SK-N-SH (cell line): ENCODE data around the gene TMEM131L. TPM values are rescaled to one million over a fixed set of nuclear protein-coding genes. Genes with fewer than 3 reads are reported as not detected.

Experiments used
- CTCF ChIA-PET: fragments of 300-600, 350-600 bp; formaldehyde crosslinking; extraction: SDS; loops from one replicate; lab custom pipeline; 2021; lab: Yijun Ruan, JAX
- POLR2A ChIA-PET: fragments of 350-600 bp; sonication (Branson Sonifier 250); formaldehyde crosslinking; extraction: SDS; loops from one replicate; lab custom pipeline; 2020; ENCODE audit warnings: antibody characterized with exemption, inconsistent platforms; lab: Yijun Ruan, JAX
- DNase-seq: peaks from one replicate; pipeline ENCODE4 v3.0.0; 2012
- H2AFZ ChIP-seq: fragments of 200-600 bp; sonication (generic); 2 replicates; pipeline ENCODE4 v1.8.1; 2016; ENCODE audit warnings: antibody characterized with exemption, mild to moderate bottlenecking, low read depth
- H3F3A ChIP-seq: fragments of 200-600 bp; sonication (generic); replicated peaks from 2 replicates; pipeline ENCODE3; 2016; ENCODE audit warnings: antibody characterized with exemption, mild to moderate bottlenecking; ENCODE audit not compliant: insufficient read depth
- H3K27ac ChIP-seq, 2 experiments: fragments of 200-500 bp in 1 of 2; fragments of 200-600 bp in 1 of 2; sonication (Bioruptor generic) in 1 of 2; sonication (generic), shearing (Covaris generic) in 1 of 2; 2 replicates each; pipeline versions ENCODE4 v1.5.1 to v1.6.1; 2014 to 2016; ENCODE audit warnings: low read depth in 2 of 2, inconsistent platforms in 1 of 2, low read length in 1 of 2, mild to moderate bottlenecking in 1 of 2, mixed read lengths in 1 of 2
- H3K27me3 ChIP-seq: fragments of 200-600 bp; sonication (generic), shearing (Covaris generic); 2 replicates; pipeline ENCODE4 v1.6.1; 2016; ENCODE audit warnings: mixed run types; ENCODE audit not compliant: insufficient read depth
- H3K36me3 ChIP-seq, 2 experiments: fragments of 200-500 bp in 1 of 2; fragments of 200-600 bp in 1 of 2; sonication (Bioruptor generic) in 1 of 2; sonication (generic) in 1 of 2; replicated peaks in 1 of 2; 2 replicates each; pipeline versions ENCODE3 to v1.5.1; 2014 to 2016; ENCODE audit warnings: low read length in 1 of 2, mild to moderate bottlenecking in 1 of 2; ENCODE audit not compliant: insufficient read depth in 2 of 2, control insufficient read depth in 1 of 2
- H3K4me1 ChIP-seq, 2 experiments: fragments of 200-500 bp in 1 of 2; fragments of 200-600 bp in 1 of 2; sonication (Bioruptor generic) in 1 of 2; sonication (generic), shearing (Covaris generic) in 1 of 2; 2 replicates each; pipeline versions ENCODE4 v1.5.1 to v1.6.1; 2014 to 2016; ENCODE audit warnings: low read depth in 1 of 2, low read length in 1 of 2, mixed run types in 1 of 2; ENCODE audit not compliant: insufficient read depth in 2 of 2, control insufficient read depth in 1 of 2
- H3K4me2 ChIP-seq: fragments of 200-600 bp; sonication (generic), shearing (Covaris generic); 2 replicates; pipeline ENCODE4 v1.6.1; 2017; ENCODE audit warnings: mixed run types
- H3K4me3 ChIP-seq, 2 experiments: fragments of 200-500 bp in 1 of 2; fragments of 200-600 bp in 1 of 2; sonication (Bioruptor generic) in 1 of 2; sonication (generic), shearing (Covaris generic) in 1 of 2; 2 replicates each; pipeline versions ENCODE4 v1.5.1 to v1.8.1; 2014 to 2016; ENCODE audit warnings: low read depth in 2 of 2, inconsistent platforms in 1 of 2, low read length in 1 of 2, mild to moderate bottlenecking in 1 of 2, mixed read lengths in 1 of 2, moderate library complexity in 1 of 2
- H3K79me2 ChIP-seq: fragments of 200-600 bp; sonication (generic); 2 replicates; pipeline ENCODE4 v1.8.1; 2017; ENCODE audit warnings: mild to moderate bottlenecking; ENCODE audit not compliant: insufficient read depth
- H3K9ac ChIP-seq: fragments of 200-600 bp; sonication (generic); 2 replicates; pipeline ENCODE4 v1.6.1; 2017; ENCODE audit warnings: mixed run types
- H3K9me2 ChIP-seq: fragments of 200-600 bp; sonication (generic); 2 replicates; pipeline ENCODE4 v1.6.1; 2017; ENCODE audit warnings: mixed run types
- H3K9me3 ChIP-seq: fragments of 200-600 bp; sonication (generic); 2 replicates; pipeline ENCODE4 v1.6.1; 2017; ENCODE audit warnings: mixed run types, mild to moderate bottlenecking, moderate library complexity
- H4K20me1 ChIP-seq: fragments of 200-600 bp; sonication (generic); 2 replicates; pipeline ENCODE4 v1.6.1; 2017; ENCODE audit warnings: mild to moderate bottlenecking, mixed run types; ENCODE audit not compliant: insufficient read depth
- CHD2 ChIP-seq: fragments of 150-350 bp; IDR thresholded peaks from 2 replicates; pipeline ENCODE4 v1.6.1; 2018; ENCODE audit warnings: low read length; ENCODE audit not compliant: partially characterized antibody
- ELF1 ChIP-seq: IDR thresholded peaks from 2 replicates; pipeline ENCODE4 v1.4.0; 2012
- EZH2phosphoT487 ChIP-seq: fragments of 200-600 bp; sonication (generic); IDR thresholded peaks from 2 replicates; pipeline ENCODE4 v1.6.1; 2017; ENCODE audit warnings: low read depth, mixed run types, mild to moderate bottlenecking, antibody characterized with exemption, moderate library complexity, borderline replicate concordance
- FOSL2 ChIP-seq: IDR thresholded peaks from 2 replicates; pipeline ENCODE4 v1.4.0; 2012; ENCODE audit warnings: low read depth, mild to moderate bottlenecking, moderate library complexity, borderline replicate concordance
- FOXJ3 ChIP-seq: sonication (generic); formaldehyde crosslinking; IDR thresholded peaks from 2 replicates; pipeline ENCODE4 v1.5.1; 2020; ENCODE audit warnings: mild to moderate bottlenecking, missing genetic modification reagents
- GABPA ChIP-seq: IDR thresholded peaks from 2 replicates; pipeline ENCODE4 v1.4.0; 2012; ENCODE audit warnings: low read depth, mild to moderate bottlenecking
- IRF3 ChIP-seq: fragments of 150-350 bp; IDR thresholded peaks from 2 replicates; pipeline ENCODE4 v1.6.1; 2016; ENCODE audit warnings: mild to moderate bottlenecking, low read depth, low read length
- MXI1 ChIP-seq: IDR thresholded peaks from 2 replicates; pipeline ENCODE4 v1.6.1; 2012; ENCODE audit warnings: mild to moderate bottlenecking, low read depth, low read length, improper control_type of control experiment
- NFIC ChIP-seq: IDR thresholded peaks from 2 replicates; pipeline ENCODE4 v1.4.0; 2012; ENCODE audit warnings: borderline replicate concordance
- PBX3 ChIP-seq: IDR thresholded peaks from 2 replicates; pipeline ENCODE4; 2012
- RAD21 ChIP-seq: IDR thresholded peaks from 2 replicates; pipeline ENCODE4 v1.6.1; 2012; ENCODE audit warnings: mild to moderate bottlenecking, low read length
- RCOR1 ChIP-seq: fragments of 150-350 bp; IDR thresholded peaks from 2 replicates; pipeline ENCODE4 v1.6.1; 2017; ENCODE audit warnings: antibody characterized with exemption, low read length
- REST ChIP-seq: IDR thresholded peaks from 2 replicates; pipeline ENCODE4 v1.6.1; 2012; ENCODE audit warnings: mild to moderate bottlenecking, low read depth, low read length, moderate library complexity
- RXRA ChIP-seq: IDR thresholded peaks from 2 replicates; pipeline ENCODE4 v1.4.0; 2012; ENCODE audit warnings: low read depth, mild to moderate bottlenecking, borderline replicate concordance
- SIN3A ChIP-seq: IDR thresholded peaks from 2 replicates; pipeline ENCODE4 v1.6.1; 2012; ENCODE audit warnings: low read depth, mild to moderate bottlenecking, low read length, moderate library complexity, borderline replicate concordance
- TAF1 ChIP-seq: IDR thresholded peaks from 2 replicates; pipeline ENCODE4 v1.6.1; 2012; ENCODE audit warnings: low read depth, mild to moderate bottlenecking, low read length, moderate library complexity, borderline replicate concordance
- YY1 ChIP-seq: IDR thresholded peaks from 2 replicates; pipeline ENCODE4 v1.4.0; 2012; ENCODE audit warnings: low read depth, mild to moderate bottlenecking
- WGBS: methylation state at CpG from one replicate; pipeline ENCODE4 v1.1.6; 2017; ENCODE audit warnings: low lambda C conversion rate; 5-methylcytosine and 5-hydroxymethylcytosine counted together
- polyA plus RNA-seq, 3 experiments: library from polyadenylated mRNA; depleted of rRNA; stranded (reverse); fragments of >200 nt; gene quantifications; 2 replicates each; pipeline ENCODE4 v1.2.3, GENCODE V29; 2012
- TF ChIP-seq, protein P1 (sequence below): IDR thresholded peaks from 2 replicates; pipeline ENCODE4 v1.4.0; 2012; ENCODE audit warnings: low read depth, borderline replicate concordance
- TF ChIP-seq, protein P2 (sequence below): IDR thresholded peaks from 2 replicates; pipeline ENCODE4 v1.4.0; 2012; ENCODE audit warnings: low read depth

Gene TMEM131L
- polyA plus RNA-seq, 1 of the 3 experiments (the other 2 are of a cell fraction) = 6.2 TPM

GRCh38 chr4:153472122-153473037 lies 6.2 kb downstream of the TMEM131L start (continued):
- TF ChIP-seq, protein P1, sequence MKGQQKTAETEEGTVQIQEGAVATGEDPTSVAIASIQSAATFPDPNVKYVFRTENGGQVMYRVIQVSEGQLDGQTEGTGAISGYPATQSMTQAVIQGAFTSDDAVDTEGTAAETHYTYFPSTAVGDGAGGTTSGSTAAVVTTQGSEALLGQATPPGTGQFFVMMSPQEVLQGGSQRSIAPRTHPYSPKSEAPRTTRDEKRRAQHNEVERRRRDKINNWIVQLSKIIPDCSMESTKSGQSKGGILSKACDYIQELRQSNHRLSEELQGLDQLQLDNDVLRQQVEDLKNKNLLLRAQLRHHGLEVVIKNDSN = no peak
- TF ChIP-seq SIN3A (no peak), TAF1 (no peak), FOSL2 (no peak), IRF3 (no peak)
- TF ChIP-seq, all 33 proteins: peak for 0

- ChIA-PET CTCF (interaction anchor here (0.9 to 1.3 kb wide), 2 partner anchors 53 to 276 kb away, joined by 3 read pairs; no protein-coding TSS in a partner anchor), POLR2A (no interaction called here)
- no peak overlapping the region for H3K4me2 ChIP-seq
- H3K9ac ChIP-seq = no peak overlapping the region
- no peak overlapping the region for H3K4me3 ChIP-seq
- no peak overlapping the region for H3K27ac ChIP-seq
- no peaks in the 10 kb centered on the region for H3K9me2 ChIP-seq
- H3K36me3 ChIP-seq = peaks cover 6 to 9% of the 10 kb centered on the region in 2 experiments
- H3K9me3 ChIP-seq = no peaks in the 10 kb centered on the region
- peaks cover 28% of the 10 kb centered on the region for H3K79me2 ChIP-seq
- no peaks in the 10 kb centered on the region for H4K20me1 ChIP-seq
- H3K27me3 ChIP-seq = no peaks in the 10 kb centered on the region
- no peak overlapping the region for H2AFZ ChIP-seq
- DNase-seq = no peak
- 99% methylated on average over 4 of the region's 4 CpGs for WGBS
- H3K4me1 ChIP-seq = peaks cover 0 to 2% of the 10 kb centered on the region in 2 experiments; a peak in 1 of 4 replicates
- no peaks in the 10 kb centered on the region for H3F3A ChIP-seq
- TF ChIP-seq EZH2phosphoT487 (no peak), REST (no peak), FOXJ3 (CRISPR knock-in tag) (no peak), MXI1 (no peak), RXRA (no peak), CHD2 (no peak), SIN3A (no peak), GABPA (no peak), RCOR1 (no peak), RAD21 (no peak), YY1 (no peak), PBX3 (no peak), NFIC (no peak), IRF3 (no peak), ELF1 (no peak)
- TF ChIP-seq, protein P1 = no peak
- TF ChIP-seq, protein P2, sequence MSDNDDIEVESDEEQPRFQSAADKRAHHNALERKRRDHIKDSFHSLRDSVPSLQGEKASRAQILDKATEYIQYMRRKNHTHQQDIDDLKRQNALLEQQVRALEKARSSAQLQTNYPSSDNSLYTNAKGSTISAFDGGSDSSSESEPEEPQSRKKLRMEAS = no peak
These were observed 8.1 kb downstream of the TMEM131L start for GRCh38 chr4:153474251-153474650.
